ENCODE measurements around the gene TBC1D23. TPM values are rescaled to one million over a fixed set of nuclear protein-coding genes. Genes with fewer than 3 reads are reported as not detected.
A peak's percentile ranks its signal among the peaks of the same experiment; 100 is the strongest.
"Not testable (repeated sequence)": the region's sequence is repeated elsewhere in the genome, so short reads cannot be mapped to it uniquely, and the experiment has no call there.

TBC1D23 gene
- 18.5 and 24.4 TPM in 2 replicates for total RNA-seq

GRCh38 chr3:100260685-100261484 lies at the start of gene TBC1D23:
TBC1D23 (plus strand) TSS chr3:100260992; CDS start chr3:100261019, 27 bp downstream.
- peak; percentile 96 for DNase-seq (ENCODE audit: extremely low read depth, low read depth, low spot score)

- DNase-seq (ENCODE audit: extremely low read depth, low read depth, low spot score), result no peak
Observed at GRCh38 chr3:100213891-100214573, 46.8 kb upstream of the TBC1D23 start.

- no peak for DNase-seq (ENCODE audit: extremely low read depth, low read depth, low spot score)
Observed at GRCh38 chr3:100214574-100214964, 46.2 kb upstream of the TBC1D23 start.

- DNase-seq (ENCODE audit: extremely low read depth, low read depth, low spot score), result no peak
Observed at GRCh38 chr3:100216713-100217112, 44.1 kb upstream of the TBC1D23 start.

GRCh38 chr3:100221159-100221558 lies 39.6 kb upstream of the TBC1D23 start:
- no peak for DNase-seq (ENCODE audit: extremely low read depth, low read depth, low spot score)

- no peak for DNase-seq (ENCODE audit: extremely low read depth, low read depth, low spot score)
Observed at GRCh38 chr3:100225193-100225592, 35.6 kb upstream of the TBC1D23 start.

- no peak for DNase-seq (ENCODE audit: extremely low read depth, low read depth, low spot score)
Observed at GRCh38 chr3:100225883-100226282, 34.9 kb upstream of the TBC1D23 start.

- DNase-seq (ENCODE audit: extremely low read depth, low read depth, low spot score), result no peak
Observed at GRCh38 chr3:100226712-100227429, 33.9 kb upstream of the TBC1D23 start.

- no peak for DNase-seq (ENCODE audit: extremely low read depth, low read depth, low spot score)
Observed at GRCh38 chr3:100227511-100227921, 33.3 kb upstream of the TBC1D23 start.

- no peak for DNase-seq (ENCODE audit: extremely low read depth, low read depth, low spot score)
Observed at GRCh38 chr3:100228247-100228646, 32.5 kb upstream of the TBC1D23 start.

GRCh38 chr3:100229188-100229587 lies 31.6 kb upstream of the TBC1D23 start:
- not testable (repeated sequence) for DNase-seq (ENCODE audit: extremely low read depth, low read depth, low spot score)

- DNase-seq (ENCODE audit: extremely low read depth, low read depth, low spot score), result no peak
Observed at GRCh38 chr3:100230710-100231109, 30.1 kb upstream of the TBC1D23 start.

- DNase-seq (ENCODE audit: extremely low read depth, low read depth, low spot score), result no peak
Observed at GRCh38 chr3:100231668-100232067, 29.1 kb upstream of the TBC1D23 start.

GRCh38 chr3:100234364-100234763 lies 26.4 kb upstream of the TBC1D23 start:
- no peak for DNase-seq (ENCODE audit: extremely low read depth, low read depth, low spot score)

- no peak for DNase-seq (ENCODE audit: extremely low read depth, low read depth, low spot score)
Observed at GRCh38 chr3:100238599-100238998, 22.2 kb upstream of the TBC1D23 start.

- DNase-seq (ENCODE audit: extremely low read depth, low read depth, low spot score), result not testable (repeated sequence)
Observed at GRCh38 chr3:100242471-100242870, 18.3 kb upstream of the TBC1D23 start.

- DNase-seq (ENCODE audit: extremely low read depth, low read depth, low spot score), result no peak
Observed at GRCh38 chr3:100244264-100244663, 16.5 kb upstream of the TBC1D23 start.

GRCh38 chr3:100245136-100245535 lies 15.7 kb upstream of the TBC1D23 start:
- DNase-seq (ENCODE audit: extremely low read depth, low read depth, low spot score), result no peak

- no peak for DNase-seq (ENCODE audit: extremely low read depth, low read depth, low spot score)
Observed at GRCh38 chr3:100245927-100246326, 14.9 kb upstream of the TBC1D23 start.

GRCh38 chr3:100246999-100247398 lies 13.8 kb upstream of the TBC1D23 start:
- DNase-seq (ENCODE audit: extremely low read depth, low read depth, low spot score), result no peak

GRCh38 chr3:100252001-100252400 lies 8.8 kb upstream of the TBC1D23 start:
- DNase-seq (ENCODE audit: extremely low read depth, low read depth, low spot score), result no peak
